HG03095 (cell line): ENCODE results near the gene TICRR.

Experiments
- ATAC-seq: cut with Tn5 transposase; IDR thresholded peaks from one replicate; pipeline ENCODE4 v1.9.1; 2021; ENCODE audit warnings: moderate library complexity; ENCODE audit not compliant: unreplicated experiment

Gene TICRR

GRCh38 chr15:89671687-89672086 is 96.4 kb downstream of the TICRR start:
- no peak for ATAC-seq

GRCh38 chr15:89672221-89673164 is 97.2 kb downstream of the TICRR start:
- ATAC-seq = no peak

- ATAC-seq = no peak
Measured at GRCh38 chr15:89673165-89673512, 97.9 kb downstream of the TICRR start.

- no peak for ATAC-seq
Measured at GRCh38 chr15:89674526-89674925, 99.3 kb downstream of the TICRR start.

- no peak for ATAC-seq
Measured at GRCh38 chr15:89675606-89676005, 100.3 kb downstream of the TICRR start.

GRCh38 chr15:89677381-89677780 is 102.1 kb downstream of the TICRR start:
- ATAC-seq = no peak
